ENCODE results near the gene PAIP2.
"Not testable (repeated sequence)": the region's sequence is repeated elsewhere in the genome, so short reads cannot be mapped to it uniquely, and the experiment has no call there.

PAIP2 gene

GRCh38 chr5:139392678-139393496 is 51.2 kb downstream of the PAIP2 start:
- DNase-seq (ENCODE audit: low spot score) = peak; percentile 92

DNA sequence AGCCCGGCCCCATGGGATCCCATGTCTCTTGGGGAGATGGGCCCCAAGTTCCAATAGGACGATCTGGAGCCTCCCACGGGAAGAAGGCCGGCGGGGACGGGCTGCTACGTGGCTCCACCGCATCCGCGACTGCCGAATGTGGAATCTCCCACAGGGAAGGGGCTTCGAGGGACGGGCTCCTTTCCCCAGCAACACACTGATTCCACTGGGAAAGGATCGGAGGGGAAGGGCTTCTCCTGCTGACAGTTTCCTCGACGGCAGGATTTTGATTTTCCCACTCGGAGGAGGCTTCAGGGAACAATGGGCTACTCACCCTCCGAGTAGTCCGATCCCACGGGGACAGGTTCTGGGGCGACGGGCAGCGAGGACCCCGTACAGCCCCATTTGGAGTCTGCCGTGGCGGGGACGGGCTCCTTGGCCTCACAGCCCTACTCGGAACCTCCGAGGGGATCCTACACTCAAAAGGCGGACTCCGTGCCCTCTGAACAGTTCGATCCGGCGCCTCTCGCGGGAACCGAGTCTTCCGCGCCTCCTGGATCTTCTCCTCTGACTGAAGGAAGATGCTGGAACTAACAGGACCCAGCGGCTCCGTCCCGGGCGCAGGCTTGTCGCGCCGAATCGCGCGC is 52.0 kb downstream of the PAIP2 start:
- DNase-seq (ENCODE audit: low spot score) = no peak

GRCh38 chr5:139394123-139394653 is 52.5 kb downstream of the PAIP2 start:
- DNase-seq (ENCODE audit: low spot score) = peak; percentile 75

DNA sequence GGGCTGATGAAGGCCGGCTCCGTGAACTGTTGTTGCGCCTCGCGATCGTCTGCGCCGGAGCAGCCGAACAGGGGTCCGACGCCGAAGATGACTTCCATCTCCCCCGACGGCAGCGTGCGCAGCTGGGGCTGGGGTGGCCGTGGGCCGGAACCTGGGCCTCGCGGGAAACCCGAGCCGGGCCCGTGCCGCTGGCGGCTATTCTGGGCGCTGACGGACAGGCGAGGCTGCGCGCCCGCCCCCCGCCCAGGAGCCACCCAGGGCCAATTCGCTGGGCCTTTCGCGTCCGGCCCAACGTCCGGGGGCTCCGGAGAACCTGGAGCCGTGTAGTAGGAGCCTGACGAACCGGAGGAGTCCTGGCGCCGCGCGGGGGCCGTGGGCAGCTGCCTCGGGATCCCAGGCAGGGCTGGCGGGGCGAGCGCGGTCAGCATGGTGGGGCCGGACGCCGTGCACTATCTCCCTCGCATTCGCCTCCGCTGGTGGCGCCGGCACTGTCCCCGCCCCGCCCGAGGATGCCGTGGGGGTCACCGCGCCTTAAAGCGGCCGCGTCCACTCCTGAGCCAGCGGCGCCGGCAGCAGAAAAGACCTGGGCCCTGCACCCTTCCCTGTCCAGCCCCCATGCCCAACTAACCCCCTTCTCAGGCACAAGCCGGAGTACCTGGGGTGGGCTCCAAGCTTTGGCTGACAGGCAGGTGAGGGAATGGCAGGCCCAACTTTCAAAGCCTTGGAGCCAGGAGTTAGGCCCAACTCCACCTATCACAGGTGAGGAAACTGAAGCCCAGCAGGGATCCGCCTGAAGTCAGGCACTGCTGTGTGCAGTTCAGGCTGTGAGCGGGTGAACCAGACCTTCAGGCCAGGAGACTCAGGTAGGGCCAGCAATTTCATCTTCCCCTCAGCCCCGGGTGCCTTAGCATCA is 53.3 kb downstream of the PAIP2 start, which contains the start of gene PROB1:
Gene PROB1, minus strand, starts transcription at position 451 of the 913 bp plus-strand sequence. Its CDS starts 23 bp downstream, at position 428.
- no peak for DNase-seq (ENCODE audit: low spot score)

GRCh38 chr5:139395844-139396640 is 54.4 kb downstream of the PAIP2 start:
- DNase-seq (ENCODE audit: low spot score) = no peak

GRCh38 chr5:139396691-139397090 is 55.0 kb downstream of the PAIP2 start:
- no peak for DNase-seq (ENCODE audit: low spot score)

DNA sequence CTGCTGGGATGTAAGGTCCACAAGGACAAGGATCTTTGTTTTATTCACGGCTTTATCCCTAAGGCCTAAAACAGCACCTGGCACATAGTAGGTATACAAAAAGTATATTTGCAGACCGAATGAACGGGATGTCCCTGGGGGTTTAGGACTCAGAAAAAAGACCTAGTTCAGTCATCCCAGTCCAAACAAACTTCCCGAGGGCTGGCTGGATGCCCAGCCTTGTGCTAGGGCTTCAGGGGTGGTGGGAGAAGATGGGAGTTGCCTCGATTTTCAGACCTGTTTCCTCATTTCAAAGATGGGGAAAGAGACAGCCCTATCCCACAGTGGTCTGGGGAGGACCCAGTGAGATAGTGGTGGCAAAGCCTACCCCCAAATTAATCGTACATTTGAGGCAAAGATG is 56.3 kb downstream of the PAIP2 start:
- DNase-seq (ENCODE audit: low spot score) = no peak

- no peak for DNase-seq (ENCODE audit: low spot score)
Measured at GRCh38 chr5:139399501-139400121, 58.0 kb downstream of the PAIP2 start.

- no peak for DNase-seq (ENCODE audit: low spot score)
Measured at GRCh38 chr5:139401546-139401945, 59.9 kb downstream of the PAIP2 start.

DNA sequence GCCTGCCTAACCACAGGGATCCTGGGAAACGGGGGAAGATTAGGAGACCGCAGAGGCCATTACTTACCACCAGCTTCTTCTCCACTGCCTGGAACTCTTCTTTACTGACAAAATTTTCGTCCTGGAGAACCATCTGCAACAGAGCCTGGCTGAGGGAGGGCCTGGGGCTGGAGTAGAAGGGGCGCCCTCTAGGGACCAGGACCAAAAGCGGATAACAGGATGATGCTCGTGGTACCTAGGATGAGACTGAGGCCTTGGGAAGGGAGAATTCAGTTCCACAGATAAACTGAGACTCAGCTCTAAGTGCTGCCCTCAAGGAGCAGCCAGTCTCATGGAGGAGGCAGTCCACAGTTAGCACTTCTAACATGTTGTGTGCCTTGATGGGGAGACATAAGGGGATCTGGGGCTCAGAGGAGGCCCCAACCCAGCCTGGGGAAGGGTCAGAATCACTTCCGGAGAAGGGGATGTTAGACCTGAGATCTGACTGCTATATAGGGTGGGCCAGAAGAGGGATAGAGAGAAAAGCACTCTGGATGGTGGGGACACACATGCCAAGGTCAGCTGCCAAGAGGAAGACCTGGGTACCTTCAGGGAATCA is 61.0 kb downstream of the PAIP2 start:
- DNase-seq (ENCODE audit: low spot score) = no peak

DNA sequence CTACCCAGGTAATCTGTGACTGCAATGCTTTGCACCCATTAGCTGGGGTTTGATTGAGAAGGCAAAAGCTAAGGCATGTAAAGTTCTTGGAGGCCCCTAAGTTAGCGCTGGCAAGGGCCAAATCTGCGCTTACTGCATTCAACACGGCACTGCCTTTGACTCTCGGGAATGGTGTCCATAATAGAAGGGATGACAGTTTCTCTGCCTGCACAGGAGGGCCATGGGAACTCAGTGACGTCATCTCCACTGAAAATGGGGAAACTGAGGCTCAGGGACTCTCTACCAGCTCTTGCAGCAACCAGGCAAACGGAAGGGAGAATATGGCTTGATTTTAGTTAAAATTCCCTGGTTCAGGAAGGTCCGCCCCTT is 61.7 kb downstream of the PAIP2 start:
- DNase-seq (ENCODE audit: low spot score) = no peak

GRCh38 chr5:139403787-139404483 is 62.3 kb downstream of the PAIP2 start, which contains the start of gene SPATA24:
Gene SPATA24, minus strand, starts transcription at chr5:139404089. Its CDS starts 29 bp downstream, at chr5:139404060.
- DNase-seq (ENCODE audit: low spot score) = peak; percentile 97

DNA sequence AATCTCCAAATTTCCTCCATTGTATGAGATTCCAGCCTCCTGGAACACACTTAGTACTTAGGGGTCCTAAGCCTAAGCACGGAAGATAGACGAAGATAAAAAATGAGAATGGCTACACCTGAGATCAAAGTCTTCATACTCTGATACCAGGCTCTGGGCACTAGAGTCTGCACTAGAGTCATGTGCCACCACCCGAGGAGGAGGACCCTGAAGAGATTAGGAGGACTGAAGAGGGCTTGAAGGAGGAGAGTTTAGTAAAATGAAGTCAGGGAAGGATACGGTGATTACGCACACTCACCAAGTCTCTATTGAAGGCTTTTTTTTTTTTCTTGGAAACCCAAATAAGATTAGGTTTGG is 62.8 kb downstream of the PAIP2 start:
- DNase-seq (ENCODE audit: low spot score) = no peak

- no peak for DNase-seq (ENCODE audit: low spot score)
Measured at GRCh38 chr5:139406963-139407362, 65.3 kb downstream of the PAIP2 start.

DNA sequence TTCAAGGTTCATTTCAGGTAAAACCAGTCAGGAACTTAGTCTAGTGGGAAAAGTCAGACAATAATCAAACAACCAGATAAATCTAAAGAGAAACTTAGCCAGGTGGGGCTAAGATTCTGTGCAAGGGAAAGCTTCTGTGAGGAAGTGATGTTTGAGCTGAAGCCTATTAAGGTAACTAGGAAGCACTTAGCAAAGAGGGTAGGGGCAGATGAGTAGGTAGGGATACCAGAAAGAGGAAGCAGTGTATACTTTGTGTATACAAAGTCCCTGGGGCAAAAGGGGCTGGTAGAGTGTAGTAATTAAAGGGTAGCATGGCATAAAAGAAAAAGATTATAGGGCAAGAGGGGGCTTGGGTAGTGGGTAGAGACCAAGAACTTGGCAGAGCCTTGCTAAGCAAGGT is 65.9 kb downstream of the PAIP2 start:
- DNase-seq (ENCODE audit: low spot score) = peak; percentile 84

DNA sequence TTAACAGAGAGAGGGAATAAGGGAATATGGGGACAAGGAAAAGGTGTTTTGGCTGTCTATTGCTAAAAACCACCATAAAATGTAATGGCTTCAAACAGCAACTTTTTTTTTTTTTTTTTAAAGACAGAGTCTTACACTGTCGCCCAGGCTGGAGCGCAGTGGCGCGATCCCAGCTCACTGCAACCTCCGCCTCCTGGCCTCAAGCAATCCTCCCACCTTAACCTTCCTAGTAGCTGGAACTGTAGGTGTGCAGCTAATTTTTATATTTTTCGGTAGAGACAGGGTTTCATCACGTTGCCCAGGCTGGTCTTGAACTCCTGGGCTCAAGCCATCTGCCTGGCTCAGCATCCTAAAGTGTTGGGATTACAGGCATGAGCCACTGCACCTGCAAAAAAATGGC is 66.5 kb downstream of the PAIP2 start:
- DNase-seq (ENCODE audit: low spot score) = no peak

DNA sequence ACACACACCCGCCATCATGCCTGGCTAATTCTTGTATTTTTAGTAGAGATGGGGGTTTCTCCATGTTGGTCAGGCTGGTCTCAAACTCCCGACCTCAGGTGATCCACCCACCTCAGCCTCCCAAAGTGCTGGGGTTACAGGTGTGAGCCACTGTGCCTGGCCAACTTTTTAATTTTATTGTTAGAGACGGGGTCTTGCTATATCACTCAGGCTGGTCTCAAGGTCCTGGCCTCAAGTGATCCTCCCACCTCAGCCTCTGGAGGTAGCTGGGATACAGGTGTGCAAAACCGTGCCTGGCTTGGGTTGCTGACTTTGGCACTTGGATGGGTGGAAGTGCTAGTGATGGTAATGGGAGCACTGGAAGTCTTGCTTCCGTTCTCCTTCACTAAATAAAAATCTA is 67.5 kb downstream of the PAIP2 start:
- DNase-seq (ENCODE audit: low spot score) = not testable (repeated sequence)

DNA sequence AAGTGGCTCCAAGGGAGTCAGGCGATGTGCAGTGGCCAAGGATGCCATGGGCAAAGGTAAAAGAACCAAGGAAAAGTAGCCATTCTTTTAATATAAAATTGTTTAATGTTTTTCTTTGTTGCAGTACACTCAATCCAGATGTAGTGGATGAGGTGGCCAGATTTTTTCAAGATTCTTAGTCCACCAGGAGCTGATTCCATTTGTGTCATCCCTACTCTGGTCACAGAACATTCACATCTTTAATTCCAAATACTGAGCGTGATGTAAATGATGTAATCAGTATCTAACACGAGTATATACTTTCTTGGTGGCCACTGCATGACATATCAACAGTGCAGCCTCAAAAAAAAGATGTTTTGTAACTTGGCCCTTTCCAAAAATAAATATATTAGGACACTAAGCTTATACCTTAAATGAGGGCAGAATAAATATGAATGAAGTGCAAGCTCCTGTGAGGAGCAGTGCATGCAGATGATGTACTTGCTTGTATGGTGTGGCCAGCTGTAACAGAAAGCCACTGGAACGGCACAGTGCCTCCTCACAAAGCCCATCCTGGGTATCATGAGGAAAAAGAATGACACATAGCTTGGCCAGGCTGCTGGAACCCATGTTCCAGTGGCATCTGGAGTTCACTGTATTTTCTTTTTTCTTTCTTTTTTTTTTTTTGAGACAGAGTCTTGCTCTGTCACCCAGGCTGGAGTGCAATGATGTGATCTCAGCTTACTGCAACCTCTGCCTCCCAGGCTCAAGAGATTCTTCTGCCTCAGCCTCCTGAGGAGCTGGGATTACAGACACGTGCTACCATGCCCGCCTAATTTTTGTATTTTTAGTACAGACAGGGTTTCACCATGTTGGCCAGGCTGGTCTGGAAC is 68.7 kb downstream of the PAIP2 start:
- no peak for DNase-seq (ENCODE audit: low spot score)
